Mesenchymal stem cell (in vitro differentiated cells and primary cell): ENCODE measurements around the gene FAM234B.

ENCODE experiments used
- DNase-seq: peaks from one replicate; pipeline ENCODE4 v3.0.0-alpha.2; 2013
- H2AFZ ChIP-seq: one replicate; pipeline ENCODE4 v1.6.1; 2013; ENCODE audit warnings: low read depth, mild to moderate bottlenecking, control low read depth, inconsistent platforms, low read length, moderate library complexity
- H2AK5ac ChIP-seq: 2 replicates; pipeline ENCODE4 v1.6.1; 2013; ENCODE audit warnings: low read length, moderate library complexity, mild to moderate bottlenecking, inconsistent platforms; ENCODE audit not compliant: severe bottlenecking
- H2BK120ac ChIP-seq: one replicate; pipeline ENCODE4 v1.6.1; 2013; ENCODE audit warnings: low read depth, mild to moderate bottlenecking, inconsistent platforms, low read length, moderate library complexity
- H2BK12ac ChIP-seq, 2 experiments: one replicate each; pipeline ENCODE4 v1.6.1; 2013; ENCODE audit warnings: inconsistent platforms in 2 of 2, low read length in 2 of 2, mild to moderate bottlenecking in 2 of 2, moderate library complexity in 2 of 2, control low read depth in 1 of 2
- H2BK15ac ChIP-seq: one replicate; pipeline ENCODE4 v1.6.1; 2013; ENCODE audit warnings: mild to moderate bottlenecking, low read depth, inconsistent platforms; ENCODE audit not compliant: poor library complexity, severe bottlenecking
- H2BK5ac ChIP-seq: 2 replicates; pipeline ENCODE4 v1.6.1; 2013; ENCODE audit warnings: low read depth, mild to moderate bottlenecking, low read length, control low read depth, inconsistent platforms; ENCODE audit not compliant: poor library complexity, severe bottlenecking
- H3K14ac ChIP-seq, 2 experiments: one replicate each; pipeline ENCODE4 v1.6.1; 2013; ENCODE audit warnings: inconsistent platforms in 2 of 2, low read length in 2 of 2, control low read depth in 1 of 2, mild to moderate bottlenecking in 1 of 2, moderate library complexity in 1 of 2
- H3K18ac ChIP-seq, 2 experiments: one replicate each; pipeline ENCODE4 v1.6.1; 2013; ENCODE audit warnings: inconsistent platforms in 2 of 2, low read length in 2 of 2, control low read depth in 1 of 2, low read depth in 1 of 2, mild to moderate bottlenecking in 1 of 2
- H3K23ac ChIP-seq, 2 experiments: one replicate each; pipeline ENCODE4 v1.6.1; 2013; ENCODE audit warnings: inconsistent platforms in 2 of 2, low read length in 2 of 2, mild to moderate bottlenecking in 2 of 2, moderate library complexity in 2 of 2, control low read depth in 1 of 2
- H3K27ac ChIP-seq: 2 replicates; pipeline ENCODE4 v1.5.1; 2013; ENCODE audit warnings: mild to moderate bottlenecking, moderate library complexity, low read length, control low read depth, inconsistent platforms; ENCODE audit not compliant: poor library complexity, severe bottlenecking
- H3K27me3 ChIP-seq, 2 experiments: 2 replicates each; pipeline versions ENCODE4 v1.6.1 to v1.7.0; 2013; ENCODE audit warnings: low read length in 2 of 2, mild to moderate bottlenecking in 2 of 2, moderate library complexity in 2 of 2, control low read depth in 1 of 2, inconsistent platforms in 1 of 2; ENCODE audit not compliant: control insufficient read depth in 1 of 2, insufficient read depth in 1 of 2
- H3K36me3 ChIP-seq, 2 experiments: 2 replicates each; pipeline versions ENCODE4 v1.6.1 to v1.7.0; 2013; ENCODE audit warnings: low read length in 2 of 2, control low read depth in 1 of 2, inconsistent platforms in 1 of 2, low read depth in 1 of 2, mild to moderate bottlenecking in 1 of 2; ENCODE audit not compliant: insufficient read depth in 2 of 2, control insufficient read depth in 1 of 2
- H3K4ac ChIP-seq, 2 experiments: one replicate each; pipeline ENCODE4 v1.6.1; 2013; ENCODE audit warnings: inconsistent platforms in 2 of 2, low read length in 2 of 2, mild to moderate bottlenecking in 2 of 2, moderate library complexity in 2 of 2, control low read depth in 1 of 2, low read depth in 1 of 2
- H3K4me1 ChIP-seq: 2 replicates; pipeline ENCODE4 v1.6.1; 2013; ENCODE audit warnings: low read depth, low read length, control low read depth; ENCODE audit not compliant: control insufficient read depth, insufficient read depth
- H3K4me2 ChIP-seq: 2 replicates; pipeline ENCODE4 v1.6.1; 2013; ENCODE audit warnings: low read length, mild to moderate bottlenecking, inconsistent platforms; ENCODE audit not compliant: poor library complexity, severe bottlenecking
- H3K4me3 ChIP-seq, 2 experiments: 2 replicates each; pipeline versions ENCODE4 v1.5.1 to v1.7.0; 2013; ENCODE audit warnings: low read length in 2 of 2, mild to moderate bottlenecking in 2 of 2, control low read depth in 1 of 2, low read depth in 1 of 2; ENCODE audit not compliant: insufficient read depth in 1 of 2
- H3K79me1 ChIP-seq: replicated peaks from 2 replicates; pipeline ENCODE4 v1.6.1; 2013; ENCODE audit warnings: mild to moderate bottlenecking, control low read depth, low read length, inconsistent platforms; ENCODE audit not compliant: poor library complexity, severe bottlenecking
- H3K9ac ChIP-seq: 2 replicates; pipeline ENCODE4 v1.7.0; 2013; ENCODE audit warnings: mild to moderate bottlenecking, low read length, moderate library complexity
- H3K9me3 ChIP-seq: 2 replicates; pipeline ENCODE4 v1.7.0; 2013; ENCODE audit warnings: mild to moderate bottlenecking, low read length; ENCODE audit not compliant: control insufficient read depth
- H4K8ac ChIP-seq: one replicate; pipeline ENCODE4 v1.6.1; 2013; ENCODE audit warnings: inconsistent platforms, mild to moderate bottlenecking, low read length, moderate library complexity
- H4K91ac ChIP-seq: one replicate; pipeline ENCODE4 v1.6.1; 2013; ENCODE audit warnings: mild to moderate bottlenecking, low read length, inconsistent platforms
- WGBS: methylation state at CpG from one replicate; pipeline ENCODE4 v1.1.7; 2013; ENCODE audit warnings: mixed read lengths; 5-methylcytosine and 5-hydroxymethylcytosine counted together

FAM234B gene

GRCh38 chr12:13094367-13094766 lies 50.2 kb downstream of the FAM234B start:
- H3K23ac ChIP-seq: no peak overlapping the region
- H3K4me1 ChIP-seq: peaks cover 13% of the 10 kb centered on the region
- no peaks in the 10 kb centered on the region for H3K27me3 ChIP-seq
- H3K36me3 ChIP-seq: no peaks in the 10 kb centered on the region
- H3K14ac ChIP-seq: no peak overlapping the region
- no peak overlapping the region for H4K91ac ChIP-seq
- H2BK15ac ChIP-seq: no peak overlapping the region
- DNase-seq: peak; percentile 20
- H3K79me1 ChIP-seq: no peaks in the 10 kb centered on the region
- H2AFZ ChIP-seq: no peak overlapping the region
- H3K9ac ChIP-seq: peak overlapping the region; percentile 60
- no peak overlapping the region for H2AK5ac ChIP-seq
- H3K4ac ChIP-seq: no peak overlapping the region
- peak overlapping the region; percentile 68 for H3K27ac ChIP-seq
- H2BK12ac ChIP-seq: no peak overlapping the region
- no peak overlapping the region for H2BK120ac ChIP-seq
- no peak overlapping the region for H4K8ac ChIP-seq
- no peak overlapping the region for H3K4me2 ChIP-seq
- no peak overlapping the region for H2BK5ac ChIP-seq
- H3K9me3 ChIP-seq: no peaks in the 10 kb centered on the region
- 17% methylated on average over 1 of the region's 3 CpGs for WGBS
- H3K4me3 ChIP-seq: no peak overlapping the region
- H3K18ac ChIP-seq: no peak overlapping the region

- Histone ChIP-seq H3K9ac (no peak overlapping the region), H2AFZ (no peak overlapping the region), H3K79me1 (no peaks in the 10 kb centered on the region), H2BK120ac (no peak overlapping the region), H3K18ac (no peak overlapping the region), H3K9me3 (no peaks in the 10 kb centered on the region), H3K4me3 (no peak overlapping the region), H2BK15ac (no peak overlapping the region), H2BK5ac (no peak overlapping the region), H3K36me3 (no peaks in the 10 kb centered on the region), H2BK12ac (no peak overlapping the region), H3K14ac (no peak overlapping the region), H3K4me1 (peaks cover 17% of the 10 kb centered on the region), H3K23ac (no peak overlapping the region), H3K27me3 (no peaks in the 10 kb centered on the region), H2AK5ac (no peak overlapping the region), H3K4me2 (no peak overlapping the region), H3K27ac (peak overlapping the region; percentile 33), H4K91ac (no peak overlapping the region), H3K4ac (no peak overlapping the region), H4K8ac (no peak overlapping the region)
- 96% methylated on average over 8 of the region's 8 CpGs for WGBS
- no peak for DNase-seq
Observed at GRCh38 chr12:13095266-13095995, 51.2 kb downstream of the FAM234B start.

GRCh38 chr12:13097491-13098011 lies 53.4 kb downstream of the FAM234B start:
- Histone ChIP-seq H3K4me1 (peaks cover 20% of the 10 kb centered on the region), H2BK15ac (no peak overlapping the region), H3K4me3 (peak overlapping the region in 1 of 2 experiments; percentile 75), H3K9me3 (no peaks in the 10 kb centered on the region), H4K8ac (peak overlapping the region; percentile 35), H3K36me3 (no peaks in the 10 kb centered on the region), H3K18ac (peak overlapping the region in 1 of 2 experiments; percentile 37), H2BK120ac (peak overlapping the region; percentile 42), H3K79me1 (no peaks in the 10 kb centered on the region), H2BK5ac (no peak overlapping the region), H3K27ac (peak overlapping the region; percentile 75), H2AFZ (no peak overlapping the region), H3K4me2 (no peak overlapping the region), H3K4ac (no peak overlapping the region), H3K14ac (no peak overlapping the region), H3K9ac (peak overlapping the region; percentile 97), H3K23ac (no peak overlapping the region), H4K91ac (no peak overlapping the region), H2AK5ac (no peak overlapping the region), H3K27me3 (no peaks in the 10 kb centered on the region), H2BK12ac (no peak overlapping the region)
- no peak for DNase-seq
- 75% methylated on average over 6 of the region's 9 CpGs for WGBS

- Histone ChIP-seq H4K8ac (peak overlapping the region; percentile 92), H3K4me3 (peak overlapping the region in 1 of 2 experiments; percentile 17), H3K4me1 (peaks cover 16% of the 10 kb centered on the region), H3K9ac (peak overlapping the region; percentile 97), H2BK5ac (no peak overlapping the region), H3K14ac (no peak overlapping the region), H3K23ac (no peak overlapping the region), H2BK15ac (peak overlapping the region; percentile 89), H3K79me1 (no peaks in the 10 kb centered on the region), H2BK12ac (peak overlapping the region; percentile 92 to 99), H2BK120ac (peak overlapping the region; percentile 94), H3K27me3 (no peaks in the 10 kb centered on the region), H3K36me3 (no peaks in the 10 kb centered on the region), H3K27ac (peak overlapping the region; percentile 55), H3K18ac (peak overlapping the region; percentile 73 to 93), H2AFZ (no peak overlapping the region), H3K9me3 (no peaks in the 10 kb centered on the region), H3K4me2 (no peak overlapping the region), H4K91ac (peak overlapping the region; percentile 89), H3K4ac (peak overlapping the region; percentile 80 to 89), H2AK5ac (peak overlapping the region; percentile 93)
- peak; percentile 63 for DNase-seq
- WGBS: 34% methylated on average over 4 of the region's 8 CpGs
Observed at GRCh38 chr12:13099066-13099843, 55.1 kb downstream of the FAM234B start.
